Measurements from ENCODE around the gene FBXO5. TPM values are rescaled to one million over a fixed set of nuclear protein-coding genes. Genes with fewer than 3 reads are reported as not detected.

The FBXO5 gene
- total RNA-seq, 1 donor from 2014 or later: 7.3 TPM

DNA sequence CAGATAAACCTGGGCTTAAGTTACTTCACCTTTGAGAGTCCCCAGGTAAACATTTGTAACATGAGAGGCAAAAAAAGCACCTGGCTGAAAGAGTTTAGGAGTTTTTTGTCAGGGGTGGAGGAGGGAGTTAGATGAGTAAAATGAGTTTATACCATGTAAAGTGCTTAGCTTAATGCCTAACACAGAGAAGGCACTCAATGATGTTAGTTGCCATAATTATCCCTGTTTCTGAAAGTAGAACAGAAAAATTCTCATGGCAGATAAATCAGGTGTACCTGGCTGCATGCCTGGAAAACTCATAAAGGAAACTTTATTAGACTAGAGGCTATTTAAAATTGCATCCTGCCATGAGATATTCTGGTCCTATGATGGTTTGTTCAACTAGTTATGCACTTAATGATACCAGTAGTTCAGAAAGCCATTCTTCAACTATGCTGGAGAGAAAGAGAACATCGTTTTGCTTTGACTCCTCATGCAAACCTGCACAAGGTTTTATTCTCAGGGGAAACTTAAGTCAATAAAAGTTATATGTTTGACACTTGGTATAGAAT is 40.4 kb downstream of the FBXO5 start:
- Mint-ChIP-seq H3K27me3 (ENCODE audit: low read depth) (peaks cover 47% of the 10 kb centered on the region), H3K9me3 (ENCODE audit: low read depth) (no peaks in the 10 kb centered on the region), H3K27ac (ENCODE audit: unreplicated experiment) (no peak overlapping the region), H3K4me3 (ENCODE audit: unreplicated experiment) (no peak overlapping the region), H3K36me3 (ENCODE audit: low read depth) (no peaks in the 10 kb centered on the region), H3K4me1 (ENCODE audit: low read depth) (no peaks in the 10 kb centered on the region)
- no peak for DNase-seq (ENCODE audit: low spot score)
- no peak for TF ChIP-seq CTCF (IDR thresholded peaks at IDR 0.05)

DNA sequence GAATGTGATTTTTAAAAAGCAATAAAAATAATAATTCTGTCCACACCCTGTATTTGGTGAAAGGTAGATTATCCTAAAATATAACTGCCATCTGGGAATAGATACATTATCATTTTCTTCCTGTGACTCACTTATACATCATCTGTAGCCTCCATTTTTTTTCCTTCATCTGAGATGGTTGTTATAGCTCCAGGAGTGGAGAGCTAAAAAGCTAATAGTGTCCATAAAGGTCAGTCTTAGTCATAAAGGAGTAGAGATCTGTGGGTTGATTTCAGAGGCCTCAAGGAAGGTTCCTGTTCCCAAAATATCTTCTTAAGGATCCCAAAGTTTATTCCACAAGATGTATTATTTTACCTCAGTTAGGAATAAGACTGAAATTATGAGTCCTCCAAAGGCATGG is 41.1 kb downstream of the FBXO5 start:
- no peaks in the 10 kb centered on the region for H3K36me3 Mint-ChIP-seq (ENCODE audit: low read depth)
- H3K27me3 Mint-ChIP-seq (ENCODE audit: low read depth): peaks cover 43% of the 10 kb centered on the region
- no peak overlapping the region for H3K27ac Mint-ChIP-seq (ENCODE audit: unreplicated experiment)

DNA sequence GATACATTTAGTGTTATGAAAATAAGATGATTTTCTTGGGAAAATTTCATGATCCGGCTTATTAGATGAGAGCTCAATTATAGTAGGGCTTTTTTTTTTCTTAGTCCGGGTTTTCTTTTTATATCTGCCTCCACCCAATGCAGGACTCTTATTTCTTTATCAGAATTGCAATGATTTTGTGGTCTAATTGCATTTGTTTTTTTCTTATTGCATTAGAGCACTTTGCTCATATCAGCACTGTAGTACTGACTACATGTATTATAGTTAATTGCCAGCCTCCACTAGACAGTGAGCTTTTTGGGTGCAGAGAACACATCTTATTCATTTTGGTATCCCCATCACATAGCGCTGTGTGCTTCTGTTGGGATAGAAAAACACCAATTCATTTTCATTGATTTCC is 50.0 kb downstream of the FBXO5 start:
- Mint-ChIP-seq H3K4me3 (ENCODE audit: unreplicated experiment) (no peak overlapping the region), H3K36me3 (ENCODE audit: low read depth) (no peaks in the 10 kb centered on the region), H3K9me3 (ENCODE audit: low read depth) (no peaks in the 10 kb centered on the region), H3K27me3 (ENCODE audit: low read depth) (peaks cover 28% of the 10 kb centered on the region), H3K4me1 (ENCODE audit: low read depth) (no peaks in the 10 kb centered on the region), H3K27ac (ENCODE audit: unreplicated experiment) (no peak overlapping the region)
- no peak for DNase-seq (ENCODE audit: low spot score)
- TF ChIP-seq CTCF (IDR thresholded peaks at IDR 0.05): no peak

More for the DNA sequence above, 41.1 kb downstream of the FBXO5 start:
- DNase-seq (ENCODE audit: low spot score): no peak
- no peak overlapping the region for H3K4me3 Mint-ChIP-seq (ENCODE audit: unreplicated experiment)
- H3K9me3 Mint-ChIP-seq (ENCODE audit: low read depth): no peaks in the 10 kb centered on the region
- TF ChIP-seq CTCF (IDR thresholded peaks at IDR 0.05): no peak
- H3K4me1 Mint-ChIP-seq (ENCODE audit: low read depth): no peaks in the 10 kb centered on the region

DNA sequence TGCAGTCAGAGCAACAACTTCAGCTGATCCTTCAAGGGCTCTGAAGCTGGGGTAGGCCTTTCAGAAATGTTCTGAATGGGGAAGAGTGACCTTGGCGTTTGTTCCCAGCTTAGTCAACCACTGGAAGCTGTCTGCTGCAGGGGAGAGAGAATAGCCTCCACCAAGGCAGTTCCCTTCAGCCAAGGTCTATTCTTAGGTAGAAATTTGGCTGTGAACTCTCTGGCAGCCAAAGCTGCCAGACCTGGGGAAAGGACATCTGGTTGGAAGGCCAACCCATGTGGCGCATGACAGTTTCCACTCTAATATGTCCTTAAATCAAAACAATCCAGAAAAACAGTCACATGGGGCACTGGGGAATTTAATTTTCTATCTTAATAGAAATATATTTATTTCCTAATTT is 60.1 kb downstream of the FBXO5 start:
- no peak overlapping the region for H3K27ac Mint-ChIP-seq (ENCODE audit: unreplicated experiment)
- no peak for DNase-seq (ENCODE audit: low spot score)
- H3K27me3 Mint-ChIP-seq (ENCODE audit: low read depth): peaks cover 16% of the 10 kb centered on the region
- no peaks in the 10 kb centered on the region for H3K36me3 Mint-ChIP-seq (ENCODE audit: low read depth)
- no peak overlapping the region for H3K4me3 Mint-ChIP-seq (ENCODE audit: unreplicated experiment)
- H3K4me1 Mint-ChIP-seq (ENCODE audit: low read depth): no peaks in the 10 kb centered on the region
- TF ChIP-seq CTCF (IDR thresholded peaks at IDR 0.05): no peak
- no peaks in the 10 kb centered on the region for H3K9me3 Mint-ChIP-seq (ENCODE audit: low read depth)

Other genes starting within 250 kb of the FBXO5 start
- not detected in 3 replicates for gene VIP, start 232.2 kb downstream of the FBXO5 start, total RNA-seq
- gene MTRF1L, start 19.7 kb upstream of the FBXO5 start, total RNA-seq: 16.5 to 17.6 TPM (median 17.1 TPM) in 3 replicates
- gene RGS17, start 148.2 kb upstream of the FBXO5 start, total RNA-seq: 1.5 to 2.2 TPM (median 1.8 TPM) in 3 replicates

Data from chondrocyte (in vitro differentiated cells).